ENCODE data around the gene NCKAP5L. TPM values are rescaled to one million over a fixed set of nuclear protein-coding genes. Genes with fewer than 3 reads are reported as not detected.

Gene NCKAP5L
- total and polyA plus RNA-seq, 9 donors: 22.7 to 50.7 (median 41.2) TPM

- H3K9me3 ChIP-seq (replicated peaks; ENCODE audit: control insufficient read depth, low read depth, low read length): no peaks in the 10 kb centered on the region
- DNase-seq: peak; percentile 78
- H3K4me1 ChIP-seq (ENCODE audit: control insufficient read depth, insufficient read depth, low read length): peaks cover 62% of the 10 kb centered on the region
- peaks cover 19% of the 10 kb centered on the region for H3K36me3 ChIP-seq (ENCODE audit: control insufficient read depth, insufficient read depth, low read length)
- 29% methylated on average over 1 of the region's 4 CpGs for WGBS (ENCODE audit: insufficient coverage)
- no peaks in the 10 kb centered on the region for H3K27me3 ChIP-seq (ENCODE audit: control insufficient read depth, insufficient read depth, low read length)
- peak overlapping the region; percentile 68 for H3K4me3 ChIP-seq (ENCODE audit: low read length)
- H3K27ac ChIP-seq (ENCODE audit: low read length): peak overlapping the region; percentile 96
Measured at GRCh38 chr12:49825971-49826421, 2.2 kb downstream of the NCKAP5L start.

- H3K4me3 ChIP-seq (ENCODE audit: low read length): peak overlapping the region; percentile 30
- peaks cover 22% of the 10 kb centered on the region for H3K36me3 ChIP-seq (ENCODE audit: control insufficient read depth, insufficient read depth, low read length)
- no peaks in the 10 kb centered on the region for H3K27me3 ChIP-seq (ENCODE audit: control insufficient read depth, insufficient read depth, low read length)
- no peaks in the 10 kb centered on the region for H3K9me3 ChIP-seq (replicated peaks; ENCODE audit: control insufficient read depth, low read depth, low read length)
- peak overlapping the region; percentile 96 for H3K27ac ChIP-seq (ENCODE audit: low read length)
- peaks cover 68% of the 10 kb centered on the region for H3K4me1 ChIP-seq (ENCODE audit: control insufficient read depth, insufficient read depth, low read length)
- 8% methylated on average over 4 of the region's 5 CpGs for WGBS (ENCODE audit: insufficient coverage)
- peak; percentile 88 for DNase-seq
Measured at GRCh38 chr12:49825360-49825970, 2.7 kb downstream of the NCKAP5L start.

GRCh38 chr12:49824895-49825294, 3.3 kb downstream of the NCKAP5L start:
- Histone ChIP-seq H3K4me1 (ENCODE audit: control insufficient read depth, insufficient read depth, low read length) (peaks cover 71% of the 10 kb centered on the region), H3K9me3 (replicated peaks; ENCODE audit: control insufficient read depth, low read depth, low read length) (no peaks in the 10 kb centered on the region), H3K4me3 (ENCODE audit: low read length) (peak overlapping the region; percentile 25), H3K36me3 (ENCODE audit: control insufficient read depth, insufficient read depth, low read length) (peaks cover 22% of the 10 kb centered on the region), H3K27me3 (ENCODE audit: control insufficient read depth, insufficient read depth, low read length) (no peaks in the 10 kb centered on the region), H3K27ac (ENCODE audit: low read length) (peak overlapping the region; percentile 96)
- WGBS (ENCODE audit: insufficient coverage): 42% methylated on average over 3 of the region's 4 CpGs
- DNase-seq: peak; percentile 72

GRCh38 chr12:49824416-49824815, 3.8 kb downstream of the NCKAP5L start:
- no peak for DNase-seq
- Histone ChIP-seq H3K4me3 (ENCODE audit: low read length) (no peak overlapping the region), H3K36me3 (ENCODE audit: control insufficient read depth, insufficient read depth, low read length) (peaks cover 25% of the 10 kb centered on the region), H3K27ac (ENCODE audit: low read length) (peak overlapping the region; percentile 96), H3K4me1 (ENCODE audit: control insufficient read depth, insufficient read depth, low read length) (peaks cover 72% of the 10 kb centered on the region), H3K27me3 (ENCODE audit: control insufficient read depth, insufficient read depth, low read length) (no peaks in the 10 kb centered on the region), H3K9me3 (replicated peaks; ENCODE audit: control insufficient read depth, low read depth, low read length) (no peaks in the 10 kb centered on the region)
- 72% methylated on average over 5 of the region's 8 CpGs for WGBS (ENCODE audit: insufficient coverage)

- H3K9me3 ChIP-seq (replicated peaks; ENCODE audit: control insufficient read depth, low read depth, low read length): no peaks in the 10 kb centered on the region
- H3K36me3 ChIP-seq (ENCODE audit: control insufficient read depth, insufficient read depth, low read length): peaks cover 25% of the 10 kb centered on the region
- no peak for DNase-seq
- no peak overlapping the region for H3K4me3 ChIP-seq (ENCODE audit: low read length)
- H3K27ac ChIP-seq (ENCODE audit: low read length): peak overlapping the region; percentile 96
- 80% methylated on average over 1 of the region's 6 CpGs for WGBS (ENCODE audit: insufficient coverage)
- peaks cover 70% of the 10 kb centered on the region for H3K4me1 ChIP-seq (ENCODE audit: control insufficient read depth, insufficient read depth, low read length)
- H3K27me3 ChIP-seq (ENCODE audit: control insufficient read depth, insufficient read depth, low read length): no peaks in the 10 kb centered on the region
Measured at GRCh38 chr12:49823951-49824350, 4.3 kb downstream of the NCKAP5L start.

- Histone ChIP-seq H3K4me1 (ENCODE audit: control insufficient read depth, insufficient read depth, low read length) (peaks cover 67% of the 10 kb centered on the region), H3K27me3 (ENCODE audit: control insufficient read depth, insufficient read depth, low read length) (no peaks in the 10 kb centered on the region), H3K9me3 (replicated peaks; ENCODE audit: control insufficient read depth, low read depth, low read length) (no peaks in the 10 kb centered on the region), H3K4me3 (ENCODE audit: low read length) (no peak overlapping the region), H3K27ac (ENCODE audit: low read length) (no peak overlapping the region), H3K36me3 (ENCODE audit: control insufficient read depth, insufficient read depth, low read length) (peaks cover 25% of the 10 kb centered on the region)
- 100% methylated on average over 1 of the region's 1 CpG for WGBS (ENCODE audit: insufficient coverage)
- no peak for DNase-seq
Measured at GRCh38 chr12:49823350-49823749, 4.9 kb downstream of the NCKAP5L start.

- no peak for DNase-seq
- 50% methylated on average over 4 of the region's 10 CpGs for WGBS (ENCODE audit: insufficient coverage)
- H3K4me1 ChIP-seq (ENCODE audit: control insufficient read depth, insufficient read depth, low read length): peaks cover 60% of the 10 kb centered on the region
- H3K9me3 ChIP-seq (replicated peaks; ENCODE audit: control insufficient read depth, low read depth, low read length): no peaks in the 10 kb centered on the region
- peak overlapping the region; percentile 44 for H3K27ac ChIP-seq (ENCODE audit: low read length)
- peaks cover 29% of the 10 kb centered on the region for H3K36me3 ChIP-seq (ENCODE audit: control insufficient read depth, insufficient read depth, low read length)
- no peaks in the 10 kb centered on the region for H3K27me3 ChIP-seq (ENCODE audit: control insufficient read depth, insufficient read depth, low read length)
- H3K4me3 ChIP-seq (ENCODE audit: low read length): no peak overlapping the region
Measured at GRCh38 chr12:49821373-49822287, 6.6 kb downstream of the NCKAP5L start.

- Histone ChIP-seq H3K27me3 (ENCODE audit: control insufficient read depth, insufficient read depth, low read length) (no peaks in the 10 kb centered on the region), H3K27ac (ENCODE audit: low read length) (no peak overlapping the region), H3K9me3 (replicated peaks; ENCODE audit: control insufficient read depth, low read depth, low read length) (no peaks in the 10 kb centered on the region), H3K4me1 (ENCODE audit: control insufficient read depth, insufficient read depth, low read length) (peaks cover 46% of the 10 kb centered on the region), H3K36me3 (ENCODE audit: control insufficient read depth, insufficient read depth, low read length) (peaks cover 39% of the 10 kb centered on the region), H3K4me3 (ENCODE audit: low read length) (no peak overlapping the region)
- DNase-seq: no peak
- WGBS (ENCODE audit: insufficient coverage): 29% methylated on average over 2 of the region's 2 CpGs
Measured at GRCh38 chr12:49819786-49820185, 8.4 kb downstream of the NCKAP5L start.

GRCh38 chr12:49818241-49818895, 9.8 kb downstream of the NCKAP5L start:
- H3K36me3 ChIP-seq (ENCODE audit: control insufficient read depth, insufficient read depth, low read length): peaks cover 27% of the 10 kb centered on the region
- 60% methylated on average over 1 of the region's 7 CpGs for WGBS (ENCODE audit: insufficient coverage)
- peaks cover 32% of the 10 kb centered on the region for H3K4me1 ChIP-seq (ENCODE audit: control insufficient read depth, insufficient read depth, low read length)
- H3K4me3 ChIP-seq (ENCODE audit: low read length): no peak overlapping the region
- H3K9me3 ChIP-seq (replicated peaks; ENCODE audit: control insufficient read depth, low read depth, low read length): no peaks in the 10 kb centered on the region
- no peak for DNase-seq
- H3K27me3 ChIP-seq (ENCODE audit: control insufficient read depth, insufficient read depth, low read length): no peaks in the 10 kb centered on the region
- no peak overlapping the region for H3K27ac ChIP-seq (ENCODE audit: low read length)

- DNase-seq: no peak
- no CpG with 5 or more reads among the region's 1 CpG for WGBS (ENCODE audit: insufficient coverage)
- peaks cover 39% of the 10 kb centered on the region for H3K4me1 ChIP-seq (ENCODE audit: control insufficient read depth, insufficient read depth, low read length)
Measured at GRCh38 chr12:49813131-49813530, 15.1 kb downstream of the NCKAP5L start.

More at GRCh38 chr12:49813131-49813530, 15.1 kb downstream of the NCKAP5L start:
- Histone ChIP-seq H3K9me3 (replicated peaks; ENCODE audit: control insufficient read depth, low read depth, low read length) (no peaks in the 10 kb centered on the region), H3K27ac (ENCODE audit: low read length) (no peak overlapping the region), H3K4me3 (ENCODE audit: low read length) (no peak overlapping the region), H3K36me3 (ENCODE audit: control insufficient read depth, insufficient read depth, low read length) (peaks cover 12% of the 10 kb centered on the region), H3K27me3 (ENCODE audit: control insufficient read depth, insufficient read depth, low read length) (no peaks in the 10 kb centered on the region)

All from muscle of leg (tissue), 11 donors.